Fibroblast of lung (primary cell): ENCODE data around the gene IL17REL.

Source experiments
- EZH2 ChIP-seq: IDR thresholded peaks from 2 replicates; pipeline ENCODE4 v1.5.1; 2012; ENCODE audit warnings: low read length, control low read depth, mild to moderate bottlenecking; ENCODE audit errors: missing control alignments
- TF ChIP-seq, protein P1 (sequence below), 2 donors: IDR thresholded peaks in 1 of 2; conservative IDR thresholded peaks in 1 of 2; 1 replicate in 1 of 2; 2 replicates in 1 of 2; pipeline ENCODE4 v1.5.1; 2011 to 2012; ENCODE audit warnings: low read length in 2 of 2, control low read depth in 1 of 2, inconsistent platforms in 1 of 2, low read depth in 1 of 2, mild to moderate bottlenecking in 1 of 2

DNA sequence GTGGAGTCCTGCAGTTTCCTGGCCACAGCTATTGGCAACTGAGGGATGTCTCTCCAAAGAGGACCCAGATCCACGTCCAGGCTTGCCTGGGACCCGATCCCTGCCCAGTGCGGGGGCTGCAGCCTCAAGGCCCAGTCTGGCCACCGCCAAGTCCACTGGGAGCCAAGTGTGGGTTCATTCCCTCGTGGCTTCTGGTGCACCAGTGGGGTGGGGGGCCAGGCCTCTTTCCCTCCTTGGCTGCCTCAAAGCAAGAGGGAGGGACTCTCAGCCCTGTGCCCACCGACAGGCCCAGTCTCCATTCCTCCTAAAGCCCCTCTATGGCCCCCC, 65.3 kb downstream of the IL17REL start:
- no peak for TF ChIP-seq EZH2
- TF ChIP-seq, protein P1, sequence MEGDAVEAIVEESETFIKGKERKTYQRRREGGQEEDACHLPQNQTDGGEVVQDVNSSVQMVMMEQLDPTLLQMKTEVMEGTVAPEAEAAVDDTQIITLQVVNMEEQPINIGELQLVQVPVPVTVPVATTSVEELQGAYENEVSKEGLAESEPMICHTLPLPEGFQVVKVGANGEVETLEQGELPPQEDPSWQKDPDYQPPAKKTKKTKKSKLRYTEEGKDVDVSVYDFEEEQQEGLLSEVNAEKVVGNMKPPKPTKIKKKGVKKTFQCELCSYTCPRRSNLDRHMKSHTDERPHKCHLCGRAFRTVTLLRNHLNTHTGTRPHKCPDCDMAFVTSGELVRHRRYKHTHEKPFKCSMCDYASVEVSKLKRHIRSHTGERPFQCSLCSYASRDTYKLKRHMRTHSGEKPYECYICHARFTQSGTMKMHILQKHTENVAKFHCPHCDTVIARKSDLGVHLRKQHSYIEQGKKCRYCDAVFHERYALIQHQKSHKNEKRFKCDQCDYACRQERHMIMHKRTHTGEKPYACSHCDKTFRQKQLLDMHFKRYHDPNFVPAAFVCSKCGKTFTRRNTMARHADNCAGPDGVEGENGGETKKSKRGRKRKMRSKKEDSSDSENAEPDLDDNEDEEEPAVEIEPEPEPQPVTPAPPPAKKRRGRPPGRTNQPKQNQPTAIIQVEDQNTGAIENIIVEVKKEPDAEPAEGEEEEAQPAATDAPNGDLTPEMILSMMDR (conservative IDR thresholded peaks at IDR 0.05 in 1 of 2, IDR thresholded peaks at IDR 0.05 in 1 of 2; ENCODE audit: low read depth in 1 of 2, low read length in 2 of 2) = no peak
